Caki2 (cell line): ENCODE results near the gene SMAD4. TPM values are rescaled to one million over a fixed set of nuclear protein-coding genes. Genes with fewer than 3 reads are reported as not detected.

Source experiments
- DNase-seq: peaks from one replicate; pipeline ENCODE4 v3.0.0-alpha.2; 2015; ENCODE audit warnings: low read depth
- in situ Hi-C: cut with HindIII; loops from 2 replicates; pipeline ENCODE4 v1.10.0; 2016; ENCODE audit warnings: low sequenced_read_pairs, low pct_unique_long_range_greater_than_20kb, mixed read lengths
- total RNA-seq: library from RNA; depleted of rRNA; stranded (reverse); fragments of >200 nt; shearing (Covaris generic); gene quantifications from 2 replicates; pipeline ENCODE4 v1.2.3, GENCODE V29; 2014; ENCODE audit warnings: low replicate concordance

Gene SMAD4
- total RNA-seq, 1 experiment from 2014 or later = 48.9 TPM

GRCh38 chr18:51017140-51017879 lies 12.7 kb upstream of the SMAD4 start:
- DNase-seq = no peak
- in situ Hi-C loops = no loop called here

- in situ Hi-C loops = no loop called here
- DNase-seq = no peak
These were observed 9.5 kb upstream of the SMAD4 start for GRCh38 chr18:51020536-51020935.

- in situ Hi-C loops = no loop called here
- no peak for DNase-seq
These were observed 8.6 kb upstream of the SMAD4 start for GRCh38 chr18:51021226-51021965.

- DNase-seq = no peak
- in situ Hi-C loops = no loop called here
These were observed 4.5 kb upstream of the SMAD4 start for GRCh38 chr18:51025512-51025911.

GRCh38 chr18:51028201-51028805 lies 1.7 kb upstream of the SMAD4 start:
- in situ Hi-C loops = no loop called here
- DNase-seq = peak; percentile 54

- DNase-seq = no peak
- in situ Hi-C loops = no loop called here
These were observed 677 bp upstream of the SMAD4 start for GRCh38 chr18:51029378-51029693.

GRCh38 chr18:51030537-51031258 lies 685 bp downstream of the SMAD4 start:
- in situ Hi-C loops = no loop called here

GRCh38 chr18:51032193-51032592 lies 2.2 kb downstream of the SMAD4 start:
- in situ Hi-C loops = no loop called here

More at GRCh38 chr18:51030537-51031258, 685 bp downstream of the SMAD4 start:
- peak; percentile 41 for DNase-seq

GRCh38 chr18:51037230-51037629 lies 7.2 kb downstream of the SMAD4 start:
- DNase-seq = no peak
- in situ Hi-C loops = no loop called here

More at GRCh38 chr18:51032193-51032592, 2.2 kb downstream of the SMAD4 start:
- no peak for DNase-seq

- no peak for DNase-seq
- in situ Hi-C loops = no loop called here
These were observed 8.1 kb downstream of the SMAD4 start for GRCh38 chr18:51038110-51038509.

GRCh38 chr18:51039138-51040112 lies 9.4 kb downstream of the SMAD4 start:
- DNase-seq = no peak
- in situ Hi-C loops = no loop called here

- no peak for DNase-seq
- in situ Hi-C loops = no loop called here
These were observed 11.8 kb downstream of the SMAD4 start for GRCh38 chr18:51041677-51042352.

- in situ Hi-C loops = no loop called here
- DNase-seq = no peak
These were observed 15.0 kb downstream of the SMAD4 start for GRCh38 chr18:51044928-51045585.

GRCh38 chr18:51048190-51048589 lies 18.2 kb downstream of the SMAD4 start:
- in situ Hi-C loops = no loop called here
- DNase-seq = no peak

GRCh38 chr18:51049137-51049536 lies 19.1 kb downstream of the SMAD4 start:
- in situ Hi-C loops = no loop called here
- no peak for DNase-seq

GRCh38 chr18:51051105-51051712 lies 21.2 kb downstream of the SMAD4 start:
- in situ Hi-C loops = no loop called here
- no peak for DNase-seq
